Adipocyte (in vitro differentiated cells): ENCODE data around the gene SMARCC1.
"Not testable (repeated sequence)": the region's sequence is repeated elsewhere in the genome, so short reads cannot be mapped to it uniquely, and the experiment has no call there.

Experiments
- DNase-seq: peaks from one replicate; pipeline ENCODE4 v3.0.0-alpha.2; 2015; ENCODE audit warnings: low read depth
- H3K27me3 ChIP-seq: replicated peaks from 2 replicates; pipeline ENCODE4 v1.7.0; 2013; ENCODE audit warnings: mild to moderate bottlenecking, low read length, moderate library complexity; ENCODE audit not compliant: control insufficient read depth, insufficient read depth
- H3K36me3 ChIP-seq: 2 replicates; pipeline ENCODE4 v1.7.0; 2013; ENCODE audit warnings: low read length, mild to moderate bottlenecking, moderate library complexity; ENCODE audit not compliant: control insufficient read depth, insufficient read depth, severe bottlenecking
- H3K4me1 ChIP-seq: 2 replicates; pipeline ENCODE4 v1.7.0; 2013; ENCODE audit warnings: mild to moderate bottlenecking, low read length, moderate library complexity; ENCODE audit not compliant: control insufficient read depth, insufficient read depth
- H3K4me3 ChIP-seq: 2 replicates; pipeline ENCODE4 v1.7.0; 2013; ENCODE audit warnings: mild to moderate bottlenecking, low read length, moderate library complexity
- H3K9ac ChIP-seq: 2 replicates; pipeline ENCODE4 v1.7.0; 2013; ENCODE audit warnings: mild to moderate bottlenecking, low read length, moderate library complexity
- H3K9me3 ChIP-seq: 2 replicates; pipeline ENCODE4 v1.7.0; 2013; ENCODE audit warnings: mild to moderate bottlenecking, low read length, moderate library complexity; ENCODE audit not compliant: control insufficient read depth

Gene SMARCC1

GRCh38 chr3:47761046-47761445 lies 20.6 kb downstream of the SMARCC1 start:
- Histone ChIP-seq H3K27me3 (no peaks in the 10 kb centered on the region), H3K4me1 (peaks cover 10% of the 10 kb centered on the region), H3K4me3 (no peak overlapping the region), H3K9me3 (no peaks in the 10 kb centered on the region), H3K36me3 (peaks cover 19% of the 10 kb centered on the region), H3K9ac (no peak overlapping the region)
- no peak for DNase-seq

GRCh38 chr3:47760207-47760606 lies 21.5 kb downstream of the SMARCC1 start:
- H3K9me3 ChIP-seq, H3K4me3 ChIP-seq, H3K9ac ChIP-seq, DNase-seq, H3K27me3 ChIP-seq, H3K4me1 ChIP-seq: not testable (repeated sequence)
- H3K36me3 ChIP-seq: peaks cover 19% of the 10 kb centered on the region

- H3K9me3 ChIP-seq: no peaks in the 10 kb centered on the region
- H3K4me1 ChIP-seq: peaks cover 11% of the 10 kb centered on the region
- no peak overlapping the region for H3K4me3 ChIP-seq
- no peaks in the 10 kb centered on the region for H3K27me3 ChIP-seq
- peaks cover 9% of the 10 kb centered on the region for H3K36me3 ChIP-seq
- H3K9ac ChIP-seq: no peak overlapping the region
- no peak for DNase-seq
Observed at GRCh38 chr3:47758261-47759025, 23.2 kb downstream of the SMARCC1 start.

GRCh38 chr3:47752716-47753115 lies 29.0 kb downstream of the SMARCC1 start:
- H3K9ac ChIP-seq: no peak overlapping the region
- H3K4me1 ChIP-seq: peaks cover 3% of the 10 kb centered on the region
- no peaks in the 10 kb centered on the region for H3K27me3 ChIP-seq
- DNase-seq: no peak
- H3K36me3 ChIP-seq: peaks cover 9% of the 10 kb centered on the region
- no peak overlapping the region for H3K4me3 ChIP-seq
- H3K9me3 ChIP-seq: no peaks in the 10 kb centered on the region

- not testable (repeated sequence) for H3K36me3 ChIP-seq, H3K9ac ChIP-seq, H3K9me3 ChIP-seq, H3K4me1 ChIP-seq, DNase-seq, H3K4me3 ChIP-seq, H3K27me3 ChIP-seq
Observed at GRCh38 chr3:47750811-47751354, 30.8 kb downstream of the SMARCC1 start.

GRCh38 chr3:47747558-47747957 lies 34.1 kb downstream of the SMARCC1 start:
- Histone ChIP-seq H3K9me3 (no peaks in the 10 kb centered on the region), H3K9ac (no peak overlapping the region), H3K4me1 (no peaks in the 10 kb centered on the region), H3K27me3 (no peaks in the 10 kb centered on the region), H3K36me3 (peaks cover 16% of the 10 kb centered on the region), H3K4me3 (no peak overlapping the region)
- no peak for DNase-seq

GRCh38 chr3:47746264-47746663 lies 35.4 kb downstream of the SMARCC1 start:
- H3K4me1 ChIP-seq: peaks cover 5% of the 10 kb centered on the region
- no peak overlapping the region for H3K9ac ChIP-seq
- DNase-seq: no peak
- H3K4me3 ChIP-seq: no peak overlapping the region
- H3K9me3 ChIP-seq: no peaks in the 10 kb centered on the region
- no peaks in the 10 kb centered on the region for H3K27me3 ChIP-seq
- H3K36me3 ChIP-seq: peaks cover 16% of the 10 kb centered on the region

GRCh38 chr3:47743855-47744254 lies 37.8 kb downstream of the SMARCC1 start:
- Histone ChIP-seq H3K27me3 (no peaks in the 10 kb centered on the region), H3K9ac (no peak overlapping the region), H3K36me3 (peaks cover 16% of the 10 kb centered on the region), H3K4me3 (no peak overlapping the region), H3K9me3 (no peaks in the 10 kb centered on the region), H3K4me1 (peaks cover 5% of the 10 kb centered on the region)
- no peak for DNase-seq

GRCh38 chr3:47743352-47743751 lies 38.3 kb downstream of the SMARCC1 start:
- not testable (repeated sequence) for H3K4me3 ChIP-seq, H3K4me1 ChIP-seq, H3K9me3 ChIP-seq, H3K9ac ChIP-seq, H3K27me3 ChIP-seq
- H3K36me3 ChIP-seq: peaks cover 16% of the 10 kb centered on the region
- peak; percentile 10 for DNase-seq

GRCh38 chr3:47741925-47742324 lies 39.8 kb downstream of the SMARCC1 start:
- no peaks in the 10 kb centered on the region for H3K27me3 ChIP-seq
- no peaks in the 10 kb centered on the region for H3K9me3 ChIP-seq
- H3K36me3 ChIP-seq: peaks cover 22% of the 10 kb centered on the region

GRCh38 chr3:47732143-47732542 lies 49.5 kb downstream of the SMARCC1 start:
- no peaks in the 10 kb centered on the region for H3K4me1 ChIP-seq
- H3K9ac ChIP-seq: no peak overlapping the region
- H3K36me3 ChIP-seq: peaks cover 73% of the 10 kb centered on the region
- no peak for DNase-seq
- no peaks in the 10 kb centered on the region for H3K9me3 ChIP-seq
- no peaks in the 10 kb centered on the region for H3K27me3 ChIP-seq
- no peak overlapping the region for H3K4me3 ChIP-seq

More at GRCh38 chr3:47741925-47742324, 39.8 kb downstream of the SMARCC1 start:
- peaks cover 5% of the 10 kb centered on the region for H3K4me1 ChIP-seq
- H3K4me3 ChIP-seq: no peak overlapping the region
- no peak for DNase-seq
- H3K9ac ChIP-seq: no peak overlapping the region
